KMS-11 (cell line): ENCODE data around the gene RAB6B.

Experiments
- H2AFZ ChIP-seq: fragments of 200-600 bp; sonication (generic); 2 replicates; pipeline ENCODE4 v1.6.1; 2016; ENCODE audit warnings: antibody characterized with exemption, mixed run types, low read depth
- H3K27ac ChIP-seq: fragments of 200-600 bp; sonication (generic); 2 replicates; pipeline ENCODE4 v1.6.1; 2016; ENCODE audit warnings: mild to moderate bottlenecking, mixed run types
- H3K27me3 ChIP-seq: fragments of 200-600 bp; sonication (generic); 2 replicates; pipeline ENCODE4 v1.6.1; 2017; ENCODE audit warnings: mild to moderate bottlenecking, low read depth, mixed run types, moderate library complexity; ENCODE audit not compliant: insufficient read depth
- H3K36me3 ChIP-seq: fragments of 200-600 bp; sonication (generic); 2 replicates; pipeline ENCODE4 v1.6.1; 2017; ENCODE audit warnings: mild to moderate bottlenecking, mixed run types; ENCODE audit not compliant: insufficient read depth
- H3K4me1 ChIP-seq: fragments of 200-600 bp; sonication (generic); 2 replicates; pipeline ENCODE4 v1.6.1; 2016; ENCODE audit warnings: mild to moderate bottlenecking, low read depth, mixed run types; ENCODE audit not compliant: poor library complexity, severe bottlenecking
- H3K4me2 ChIP-seq: fragments of 200-600 bp; sonication (generic); 2 replicates; pipeline ENCODE4 v1.7.0; 2016; ENCODE audit warnings: mild to moderate bottlenecking, mixed run types
- H3K4me3 ChIP-seq: fragments of 200-600 bp; sonication (generic); IDR thresholded peaks from 2 replicates; pipeline ENCODE4 v1.6.1; 2017; ENCODE audit warnings: low read depth, low read length, mixed read lengths; ENCODE audit not compliant: insufficient read depth
- H3K79me2 ChIP-seq: fragments of 200-600 bp; sonication (generic); 2 replicates; pipeline ENCODE4 v1.6.1; 2016; ENCODE audit warnings: low read depth, mixed run types; ENCODE audit not compliant: insufficient read depth
- H3K9ac ChIP-seq: fragments of 200-600 bp; sonication (generic); 2 replicates; pipeline ENCODE4 v1.6.1; 2016; ENCODE audit warnings: mild to moderate bottlenecking, mixed run types
- H4K20me1 ChIP-seq: fragments of 200-600 bp; sonication (generic); 2 replicates; pipeline ENCODE4 v1.6.1; 2016; ENCODE audit warnings: mild to moderate bottlenecking, mixed run types; ENCODE audit not compliant: insufficient read depth
- CTCF ChIP-seq: fragments of 200-600 bp; sonication (generic); conservative IDR thresholded peaks from 2 replicates; pipeline ENCODE4 v1.6.1; 2017; ENCODE audit warnings: low read depth, mild to moderate bottlenecking, antibody characterized with exemption, low read length, moderate library complexity, mixed read lengths

RAB6B gene

DNA sequence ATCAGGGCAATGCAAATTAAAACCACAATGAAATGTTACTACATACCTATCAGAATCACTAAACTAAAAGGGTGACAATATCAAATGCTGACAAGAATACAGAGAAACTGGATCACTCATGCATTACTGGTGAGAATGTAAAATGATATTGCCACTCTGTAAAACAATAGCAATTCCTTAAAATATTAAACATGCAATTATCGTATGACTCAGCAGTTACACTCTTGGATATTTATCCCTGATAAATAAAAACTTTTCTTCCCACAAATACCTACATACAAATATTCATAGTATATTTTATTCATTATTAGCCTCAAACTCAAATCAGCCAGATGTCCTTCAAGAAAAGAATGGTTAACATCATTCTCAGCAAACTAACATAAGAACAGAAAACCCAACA, 25.9 kb upstream of the RAB6B start:
- H3K27me3 ChIP-seq = no peaks in the 10 kb centered on the region
- no peaks in the 10 kb centered on the region for H3K36me3 ChIP-seq
- H4K20me1 ChIP-seq = no peaks in the 10 kb centered on the region
- no peak overlapping the region for H3K4me2 ChIP-seq
- peaks cover 6% of the 10 kb centered on the region for H3K4me1 ChIP-seq
- TF ChIP-seq CTCF = no peak
- no peak overlapping the region for H3K9ac ChIP-seq
- H3K27ac ChIP-seq = no peak overlapping the region
- no peak overlapping the region for H2AFZ ChIP-seq
- no peaks in the 10 kb centered on the region for H3K79me2 ChIP-seq
- no peak overlapping the region for H3K4me3 ChIP-seq

DNA sequence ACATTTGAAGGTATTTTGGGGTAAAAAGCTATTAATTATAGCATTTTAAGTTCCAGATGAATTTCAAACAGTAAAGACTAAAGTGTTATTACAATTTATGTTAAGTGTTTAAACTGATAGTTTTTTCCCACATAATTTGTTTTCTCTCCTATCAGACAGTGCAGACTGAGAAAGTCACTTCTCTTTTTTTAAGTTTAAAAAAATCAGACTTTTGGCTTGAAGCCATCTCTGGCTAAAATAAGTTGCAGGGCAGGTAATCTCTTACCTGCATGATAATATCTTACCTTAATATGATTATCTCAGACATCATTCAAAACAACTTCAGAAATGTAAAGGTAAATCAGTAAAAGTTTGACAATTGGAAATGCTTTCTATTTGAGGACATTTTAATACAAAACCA, 21.5 kb upstream of the RAB6B start:
- H3K27ac ChIP-seq = no peak overlapping the region
- H3K36me3 ChIP-seq = no peaks in the 10 kb centered on the region
- TF ChIP-seq CTCF = no peak
- H3K4me3 ChIP-seq = no peak overlapping the region
- H3K4me1 ChIP-seq = peaks cover under 1% of the 10 kb centered on the region
- H3K27me3 ChIP-seq = no peaks in the 10 kb centered on the region
- H4K20me1 ChIP-seq = no peaks in the 10 kb centered on the region
- no peaks in the 10 kb centered on the region for H3K79me2 ChIP-seq
- no peak overlapping the region for H2AFZ ChIP-seq
- no peak overlapping the region for H3K4me2 ChIP-seq
- H3K9ac ChIP-seq = no peak overlapping the region

GRCh38 chr3:133915685-133916658, 20.3 kb upstream of the RAB6B start:
- Histone ChIP-seq H2AFZ (no peak overlapping the region), H3K27me3 (no peaks in the 10 kb centered on the region), H3K27ac (no peak overlapping the region), H3K79me2 (no peaks in the 10 kb centered on the region), H3K4me1 (no peaks in the 10 kb centered on the region), H4K20me1 (no peaks in the 10 kb centered on the region), H3K4me3 (no peak overlapping the region), H3K36me3 (no peaks in the 10 kb centered on the region), H3K4me2 (no peak overlapping the region), H3K9ac (no peak overlapping the region)
- no peak for TF ChIP-seq CTCF

- no peak overlapping the region for H3K4me2 ChIP-seq
- no peaks in the 10 kb centered on the region for H3K36me3 ChIP-seq
- no peak overlapping the region for H2AFZ ChIP-seq
- no peak for TF ChIP-seq CTCF
- H3K4me1 ChIP-seq = no peaks in the 10 kb centered on the region
- H3K4me3 ChIP-seq = no peak overlapping the region
- H3K9ac ChIP-seq = no peak overlapping the region
- H3K27me3 ChIP-seq = no peaks in the 10 kb centered on the region
- no peaks in the 10 kb centered on the region for H3K79me2 ChIP-seq
- no peaks in the 10 kb centered on the region for H4K20me1 ChIP-seq
- no peak overlapping the region for H3K27ac ChIP-seq
Measured at GRCh38 chr3:133914839-133915600, 19.3 kb upstream of the RAB6B start.
